Stimulated activated CD4-positive, alpha-beta T cell treated with anti-CD3 and anti-CD28 coated beads, Interleukin-2, amount 100 ng/mL, for 24 hours (primary cell): ENCODE data around the gene ZBTB7C.

Experiments used
- DNase-seq, 2 donors: peaks; one replicate each; pipeline ENCODE4 v3.0.0-alpha.2; 2020

ZBTB7C gene

GRCh38 chr18:48007381-48007780, 401.8 kb downstream of the ZBTB7C start:
- DNase-seq = no peak

GRCh38 chr18:48006415-48007175, 402.6 kb downstream of the ZBTB7C start:
- DNase-seq = no peak

- DNase-seq = no peak
These were observed 404.6 kb downstream of the ZBTB7C start for GRCh38 chr18:48004577-48004976.

DNA sequence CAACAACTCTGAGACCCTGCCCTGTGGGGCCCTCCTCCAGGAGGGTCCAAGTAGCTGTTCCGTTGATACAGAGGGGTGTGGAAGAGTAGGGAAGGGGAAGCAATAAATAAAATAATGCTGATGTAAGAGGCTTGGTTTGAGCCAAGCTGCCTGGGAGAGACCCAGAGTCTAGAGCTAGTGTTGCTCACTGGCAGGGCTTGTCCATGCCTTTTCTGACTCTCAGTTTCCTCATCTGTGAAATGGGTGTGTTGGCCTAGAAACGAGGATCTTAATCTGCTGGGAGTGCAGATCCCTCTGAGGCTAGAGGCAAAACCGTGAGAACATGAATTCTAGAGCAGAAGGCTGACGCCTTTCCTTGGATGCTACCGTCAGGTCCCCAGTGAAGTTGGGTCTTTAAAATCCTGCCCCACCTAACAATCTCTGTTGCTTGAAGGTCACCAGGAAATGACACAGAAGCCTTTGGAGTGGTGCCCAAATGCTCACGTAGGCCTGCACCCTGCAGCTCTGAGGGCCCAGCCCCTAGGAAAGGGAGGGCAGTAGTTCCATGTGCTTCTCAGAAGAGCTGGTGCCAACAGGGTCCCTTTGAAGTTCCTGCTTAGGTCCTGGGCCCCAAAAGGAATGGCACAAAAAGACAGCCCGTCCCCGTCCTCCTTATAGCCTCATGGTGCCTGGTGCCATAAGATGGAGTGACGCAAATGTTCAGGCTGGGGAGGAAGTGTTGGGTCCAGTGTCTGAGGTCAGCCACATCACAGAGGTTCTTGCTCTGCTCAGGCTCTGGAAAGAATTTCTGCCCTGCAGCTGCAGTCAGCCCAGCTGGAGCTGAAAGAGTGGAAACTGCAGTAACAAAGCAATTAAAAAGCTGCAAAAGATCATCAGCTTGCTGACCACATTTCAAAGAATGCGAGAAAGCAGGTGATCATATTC, 405.5 kb downstream of the ZBTB7C start:
- no peak for DNase-seq

GRCh38 chr18:48002933-48003365, 406.2 kb downstream of the ZBTB7C start:
- DNase-seq = no peak

DNA sequence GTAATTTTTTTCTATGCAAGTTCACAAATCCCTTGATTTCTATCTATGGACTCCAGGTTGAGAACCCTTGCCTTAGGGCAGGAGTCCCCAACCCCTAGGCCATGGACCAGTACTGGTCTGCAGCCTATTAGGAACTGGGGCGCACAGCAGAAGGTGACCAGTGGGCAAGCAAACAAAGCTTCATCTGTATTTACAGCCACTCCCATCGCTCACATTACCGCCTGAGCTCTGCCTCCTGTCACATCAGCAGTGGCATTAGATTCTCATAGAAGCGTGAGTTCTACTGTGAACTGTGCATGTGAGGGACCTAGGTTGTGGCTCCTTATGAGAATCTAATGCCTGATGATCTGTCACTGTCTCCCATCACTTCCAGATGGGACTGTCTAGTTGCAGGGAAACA, 408.5 kb downstream of the ZBTB7C start:
- no peak for DNase-seq

DNA sequence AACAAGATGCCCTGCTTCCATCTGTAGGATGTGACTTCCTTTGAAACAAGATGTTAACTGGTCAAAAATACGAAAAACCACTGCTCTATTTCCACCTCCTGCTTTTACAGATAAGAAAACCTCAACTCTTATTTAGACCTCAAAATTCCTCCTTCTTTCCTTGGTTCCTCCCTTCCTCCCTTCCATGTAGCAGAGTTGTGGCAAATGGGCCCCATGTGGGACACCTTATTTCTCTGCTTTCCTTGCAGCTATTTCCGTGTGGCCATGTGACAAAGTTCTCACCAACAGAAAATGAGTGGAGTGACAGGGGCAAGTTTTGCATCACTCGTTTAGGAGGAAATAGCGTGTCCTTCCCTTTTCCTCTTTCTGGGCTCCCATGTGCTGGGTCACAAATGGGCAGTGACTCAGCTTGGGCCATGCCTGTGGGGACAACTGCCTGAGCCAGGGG, 409.4 kb downstream of the ZBTB7C start:
- DNase-seq = no peak

DNA sequence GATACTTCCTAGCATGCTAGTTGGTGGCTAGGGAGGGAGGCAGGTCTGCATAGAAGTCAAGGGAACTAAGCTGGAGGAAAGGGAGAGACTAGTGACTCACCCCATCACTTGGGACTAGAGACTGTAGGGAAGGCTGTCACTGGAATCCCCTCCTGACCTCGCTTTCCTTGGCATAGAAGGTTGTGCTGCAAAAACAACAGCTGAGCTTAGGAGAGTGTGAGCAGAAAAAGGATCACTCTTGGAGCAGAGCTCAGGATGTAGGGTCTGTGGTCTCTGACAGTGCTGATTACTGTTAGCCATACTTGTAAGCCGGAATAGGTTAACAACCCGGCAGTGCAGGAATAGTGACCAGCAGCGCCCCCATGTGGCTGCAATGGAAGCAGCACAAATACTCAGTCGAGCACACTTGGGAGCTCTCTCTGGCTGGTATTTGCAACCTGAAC, 411.8 kb downstream of the ZBTB7C start:
- DNase-seq = peak; percentile 49 to 61

- no peak for DNase-seq
These were observed 413.1 kb downstream of the ZBTB7C start for GRCh38 chr18:47996091-47996541.

- DNase-seq = no peak
These were observed 413.5 kb downstream of the ZBTB7C start for GRCh38 chr18:47995654-47996053.

DNA sequence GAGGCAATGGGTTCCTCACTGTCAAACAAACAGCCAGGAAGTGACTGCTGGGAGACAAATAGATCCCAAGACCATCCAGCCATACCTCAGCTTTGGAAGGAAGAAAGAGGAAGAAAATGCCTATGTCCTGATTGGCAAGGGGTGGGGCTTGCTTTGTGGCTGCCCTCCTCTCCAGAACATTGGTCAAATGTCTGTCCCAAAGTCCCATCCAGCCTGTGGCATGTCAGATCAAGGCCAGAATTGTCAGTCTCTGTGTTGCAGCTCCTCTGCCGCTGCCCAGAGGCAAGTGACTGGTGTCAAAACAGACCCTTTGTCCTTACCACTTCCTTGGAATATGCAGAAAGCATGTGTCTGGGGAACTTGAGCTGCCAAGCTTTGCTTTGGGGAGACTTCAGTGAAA, 415.8 kb downstream of the ZBTB7C start:
- DNase-seq = no peak

DNA sequence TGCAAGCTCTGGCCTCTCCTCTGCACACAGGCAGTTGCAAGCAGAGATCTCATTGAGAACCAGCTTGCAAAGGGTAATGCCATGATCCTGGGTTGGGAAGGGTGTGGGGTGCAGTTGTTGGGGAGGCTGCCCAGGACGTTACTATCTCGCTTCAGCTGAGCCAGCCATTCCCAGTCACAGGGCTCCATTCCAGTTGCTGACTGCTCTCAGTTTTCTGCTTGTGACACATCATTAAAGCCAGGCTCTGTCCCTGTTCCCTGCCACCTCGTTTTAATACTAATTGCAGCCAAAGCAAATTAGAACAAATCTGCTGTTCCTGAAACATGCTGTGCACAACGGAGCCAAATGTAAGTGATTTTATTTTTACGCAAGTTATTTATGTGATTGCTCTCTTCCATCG, 416.2 kb downstream of the ZBTB7C start:
- DNase-seq = no peak

DNA sequence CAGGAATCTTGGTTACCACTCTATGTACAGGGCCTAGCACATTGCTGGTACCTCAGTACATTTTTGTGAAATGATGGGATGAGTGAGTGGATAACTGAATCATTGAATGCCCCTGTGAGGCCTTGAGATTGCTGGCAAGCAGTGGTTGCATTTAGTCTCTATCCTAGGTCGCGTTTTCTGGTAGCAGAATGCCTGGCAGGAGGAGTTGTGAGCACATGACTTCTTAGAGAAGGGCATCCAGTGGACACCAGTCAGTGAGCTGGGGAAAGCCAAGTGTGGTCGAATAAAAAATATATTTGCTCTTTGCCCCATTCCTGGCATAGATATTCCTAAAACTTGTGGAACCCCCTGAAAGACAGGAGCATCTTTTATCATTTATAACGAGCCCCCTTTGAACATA, 416.9 kb downstream of the ZBTB7C start:
- DNase-seq = no peak

DNA sequence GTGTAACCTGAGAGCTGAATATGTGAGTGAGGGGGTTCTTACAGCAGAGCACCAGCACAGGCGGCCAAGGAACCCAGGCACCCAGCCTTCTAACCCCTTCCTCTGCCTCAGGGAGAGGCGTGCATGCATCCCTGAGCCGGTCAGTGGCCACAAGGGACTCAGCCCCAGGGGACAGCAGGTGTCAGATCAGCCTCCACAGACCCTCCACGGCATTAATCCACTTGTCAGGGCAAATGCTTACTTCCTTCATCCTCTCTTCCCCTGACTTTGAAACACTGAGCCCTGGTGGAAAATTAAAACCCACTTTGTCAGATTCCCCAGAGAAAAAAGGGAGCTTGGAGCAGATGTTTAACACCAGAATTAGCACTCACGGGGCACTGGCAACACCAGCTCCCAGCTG, 418.2 kb downstream of the ZBTB7C start:
- DNase-seq = no peak

- no peak for DNase-seq
These were observed 421.8 kb downstream of the ZBTB7C start for GRCh38 chr18:47987388-47987699.

- no peak for DNase-seq
These were observed 422.4 kb downstream of the ZBTB7C start for GRCh38 chr18:47986620-47987387.

- no peak for DNase-seq
These were observed 423.3 kb downstream of the ZBTB7C start for GRCh38 chr18:47985866-47986265.

DNA sequence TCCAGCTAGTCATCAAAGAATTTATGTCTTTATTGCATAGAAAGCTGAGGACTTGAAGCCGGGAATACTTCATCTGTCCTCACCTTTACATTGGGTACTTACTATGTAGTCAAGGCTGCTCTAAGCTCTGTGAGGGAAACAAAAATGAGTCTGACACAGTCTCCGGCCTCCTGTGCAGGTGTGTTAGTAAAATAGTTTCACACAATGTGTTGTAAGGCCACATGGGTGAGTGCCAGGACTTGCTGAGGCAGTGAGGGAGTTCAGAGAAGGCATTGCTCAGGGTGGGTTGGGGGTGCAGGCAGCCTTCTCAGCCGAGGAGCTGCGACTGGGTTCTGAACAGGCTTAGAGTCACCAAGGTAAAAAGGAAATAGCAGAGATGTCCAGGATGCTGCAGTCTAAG, 424.2 kb downstream of the ZBTB7C start:
- DNase-seq = no peak

GRCh38 chr18:47983946-47984345, 425.2 kb downstream of the ZBTB7C start:
- no peak for DNase-seq

DNA sequence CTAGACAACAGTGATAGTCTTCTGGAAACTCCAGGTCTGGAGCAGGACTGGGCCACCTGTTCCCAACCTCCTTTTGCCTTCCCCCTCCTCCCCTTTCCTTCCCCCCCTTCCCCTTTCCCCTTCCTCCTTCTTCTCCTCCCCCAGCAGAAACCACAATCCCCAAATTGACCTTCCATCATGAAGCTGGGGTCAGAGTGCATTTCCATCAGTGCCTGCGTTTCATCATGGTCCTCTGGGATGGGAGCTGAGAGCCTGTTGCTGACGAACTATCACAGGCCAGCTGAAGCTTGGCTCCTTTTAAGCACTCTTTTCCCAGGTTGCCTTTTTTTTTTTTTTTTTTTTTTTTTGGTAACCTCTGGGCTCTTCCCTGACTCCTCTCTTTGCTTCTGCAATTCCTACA, 426.1 kb downstream of the ZBTB7C start:
- DNase-seq = no peak

DNA sequence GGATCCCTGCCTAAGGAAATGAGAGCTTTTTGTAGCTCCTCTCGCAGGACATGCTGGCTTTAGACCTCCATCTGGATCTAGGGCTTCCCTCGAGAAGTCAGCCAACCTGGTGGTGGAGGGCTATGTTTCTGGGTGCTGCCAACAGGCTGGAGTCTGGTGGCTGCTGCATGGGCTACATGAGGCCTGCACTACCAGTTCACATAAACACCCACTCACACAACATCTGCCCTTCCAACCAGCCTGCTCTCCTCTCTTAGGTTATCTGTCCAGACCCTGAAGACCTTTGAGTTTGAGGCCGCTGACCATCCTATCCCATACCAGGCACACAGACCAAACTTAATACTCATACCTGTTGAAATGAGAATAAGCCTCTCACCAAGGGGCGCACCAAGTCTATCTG, 427.4 kb downstream of the ZBTB7C start:
- no peak for DNase-seq

DNA sequence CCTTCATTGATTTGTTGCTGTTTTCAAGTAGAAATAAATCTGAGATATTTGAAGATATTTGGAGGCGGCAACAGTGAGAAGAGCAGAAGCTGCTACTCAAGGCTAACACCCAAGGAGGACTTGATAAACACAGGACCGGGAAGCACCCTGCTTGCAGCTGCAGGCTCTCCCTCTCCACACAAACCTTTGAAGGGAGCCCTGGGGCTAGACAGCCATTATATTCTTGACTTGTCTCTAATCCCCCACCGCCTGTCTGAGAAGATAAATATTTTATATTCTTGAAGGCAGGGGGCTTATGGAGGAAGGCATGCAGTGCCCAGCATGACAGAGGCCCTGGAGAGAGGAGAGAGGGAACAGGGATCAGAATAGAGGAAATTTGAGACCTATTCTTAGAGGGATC, 427.9 kb downstream of the ZBTB7C start:
- DNase-seq = no peak

GRCh38 chr18:47979611-47980200, 429.5 kb downstream of the ZBTB7C start:
- DNase-seq = no peak
